GM19467 (cell line): Measurements from ENCODE around the gene KCNN1.
"Not testable (repeated sequence)": the region's sequence is repeated elsewhere in the genome, so short reads cannot be mapped to it uniquely, and the experiment has no call there.

ENCODE experiments used
- ATAC-seq: cut with Tn5 transposase; IDR thresholded peaks from one replicate; pipeline ENCODE4 v1.9.1; 2021; ENCODE audit warnings: mild to moderate bottlenecking, moderate library complexity; ENCODE audit not compliant: unreplicated experiment

The KCNN1 gene

GRCh38 chr19:17966550-17967256 is at the start of gene KCNN1:
Gene KCNN1, plus strand, starts transcription at chr19:17967107. Its CDS starts 6,782 bp downstream, at chr19:17973889.
- ATAC-seq, result no peak

- ATAC-seq, result not testable (repeated sequence)
Observed at GRCh38 chr19:17918151-17918550, 48.8 kb upstream of the KCNN1 start.

- ATAC-seq, result not testable (repeated sequence)
Observed at GRCh38 chr19:17919122-17919521, 47.8 kb upstream of the KCNN1 start.

GRCh38 chr19:17920527-17920926 is 46.4 kb upstream of the KCNN1 start:
- ATAC-seq, result no peak

GRCh38 chr19:17922138-17922537 is 44.8 kb upstream of the KCNN1 start:
- ATAC-seq, result no peak

GRCh38 chr19:17926044-17926443 is 40.9 kb upstream of the KCNN1 start:
- no peak for ATAC-seq

- ATAC-seq, result no peak
Observed at GRCh38 chr19:17929056-17929455, 37.9 kb upstream of the KCNN1 start.

- ATAC-seq, result no peak
Observed at GRCh38 chr19:17931532-17932191, 35.2 kb upstream of the KCNN1 start.

- ATAC-seq, result peak; percentile 72
Observed at GRCh38 chr19:17932485-17933338, 34.2 kb upstream of the KCNN1 start, which contains the start of gene CCDC124. Gene CCDC124, plus strand, starts transcription at chr19:17933015. Its CDS starts 3,406 bp downstream, at chr19:17936421.

GRCh38 chr19:17933414-17934129 is 33.3 kb upstream of the KCNN1 start:
- no peak for ATAC-seq

- ATAC-seq, result no peak
Observed at GRCh38 chr19:17936379-17936778, 30.5 kb upstream of the KCNN1 start.

- ATAC-seq, result no peak
Observed at GRCh38 chr19:17937371-17937900, 29.5 kb upstream of the KCNN1 start.

- peak; percentile 55 for ATAC-seq
Observed at GRCh38 chr19:17938092-17938845, 28.6 kb upstream of the KCNN1 start.

GRCh38 chr19:17942181-17942580 is 24.7 kb upstream of the KCNN1 start:
- ATAC-seq, result no peak

- ATAC-seq, result no peak
Observed at GRCh38 chr19:17942582-17943273, 24.2 kb upstream of the KCNN1 start.

GRCh38 chr19:17943274-17944221 is 23.4 kb upstream of the KCNN1 start:
- ATAC-seq, result no peak

- no peak for ATAC-seq
Observed at GRCh38 chr19:17944301-17944700, 22.6 kb upstream of the KCNN1 start.
